MM.1S (cell line): ENCODE data around the gene IZUMO1.
"Not testable (repeated sequence)": the region's sequence is repeated elsewhere in the genome, so short reads cannot be mapped to it uniquely, and the experiment has no call there.

Experiments used
- EZH2 ChIP-seq: fragments of 300-600 bp; sonication (generic); optimal IDR thresholded peaks from 2 replicates; pipeline ENCODE3; 2017; ENCODE audit warnings: low read depth, mild to moderate bottlenecking, antibody characterized with exemption, low read length, mixed read lengths
- TF ChIP-seq, protein P1 (sequence below): fragments of 300-600 bp; sonication (generic); IDR thresholded peaks from 2 replicates; pipeline ENCODE4 v1.5.1; 2016; ENCODE audit warnings: antibody characterized with exemption, low read length, mixed read lengths

DNA sequence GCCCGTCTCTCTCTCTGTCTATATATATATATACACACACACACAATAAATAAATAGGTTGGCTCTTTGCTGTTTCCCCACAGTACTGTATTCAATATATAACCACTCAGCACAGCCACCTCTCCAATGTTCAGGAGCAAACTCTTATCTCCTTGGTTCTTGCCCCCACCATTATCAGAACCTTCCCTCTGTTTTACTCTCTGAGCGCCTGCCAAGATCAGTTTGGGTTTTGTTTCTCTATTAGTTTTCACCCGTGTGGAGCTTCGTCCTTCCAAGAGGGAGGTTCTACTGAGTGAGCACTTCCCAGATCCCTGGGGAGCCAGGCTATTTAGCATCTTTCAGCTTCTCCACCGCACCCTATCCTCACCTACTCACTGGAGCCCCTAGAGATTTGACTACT, 19.1 kb upstream of the IZUMO1 start:
- TF ChIP-seq, protein P1, sequence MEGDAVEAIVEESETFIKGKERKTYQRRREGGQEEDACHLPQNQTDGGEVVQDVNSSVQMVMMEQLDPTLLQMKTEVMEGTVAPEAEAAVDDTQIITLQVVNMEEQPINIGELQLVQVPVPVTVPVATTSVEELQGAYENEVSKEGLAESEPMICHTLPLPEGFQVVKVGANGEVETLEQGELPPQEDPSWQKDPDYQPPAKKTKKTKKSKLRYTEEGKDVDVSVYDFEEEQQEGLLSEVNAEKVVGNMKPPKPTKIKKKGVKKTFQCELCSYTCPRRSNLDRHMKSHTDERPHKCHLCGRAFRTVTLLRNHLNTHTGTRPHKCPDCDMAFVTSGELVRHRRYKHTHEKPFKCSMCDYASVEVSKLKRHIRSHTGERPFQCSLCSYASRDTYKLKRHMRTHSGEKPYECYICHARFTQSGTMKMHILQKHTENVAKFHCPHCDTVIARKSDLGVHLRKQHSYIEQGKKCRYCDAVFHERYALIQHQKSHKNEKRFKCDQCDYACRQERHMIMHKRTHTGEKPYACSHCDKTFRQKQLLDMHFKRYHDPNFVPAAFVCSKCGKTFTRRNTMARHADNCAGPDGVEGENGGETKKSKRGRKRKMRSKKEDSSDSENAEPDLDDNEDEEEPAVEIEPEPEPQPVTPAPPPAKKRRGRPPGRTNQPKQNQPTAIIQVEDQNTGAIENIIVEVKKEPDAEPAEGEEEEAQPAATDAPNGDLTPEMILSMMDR = not testable (repeated sequence)
- TF ChIP-seq EZH2 = not testable (repeated sequence)
